Neutrophil (primary cell): ENCODE data around the gene MRNIP.

Source experiments
- H3K27ac ChIP-seq: fragments of 200-600 bp; sonication (generic); 2 replicates; pipeline ENCODE4 v1.5.1; 2016; ENCODE audit warnings: mild to moderate bottlenecking, moderate library complexity
- H3K27me3 ChIP-seq: fragments of 200-600 bp; sonication (generic); 2 replicates; pipeline ENCODE4 v1.6.0; 2016; ENCODE audit warnings: mild to moderate bottlenecking
- H3K36me3 ChIP-seq: fragments of 200-600 bp; sonication (generic); 2 replicates; pipeline ENCODE4 v1.5.1; 2017
- H3K4me1 ChIP-seq, 2 experiments: fragments of 200-600 bp in 1 of 2; sonication (generic) in 1 of 2; 1 replicate in 1 of 2; 2 replicates in 1 of 2; pipeline versions ENCODE4 v1.5.1 to v1.6.1; 2013 to 2016; ENCODE audit warnings: low read depth in 1 of 2, low read length in 1 of 2, mild to moderate bottlenecking in 1 of 2, moderate library complexity in 1 of 2; ENCODE audit not compliant: control insufficient read depth in 1 of 2, insufficient read depth in 1 of 2
- H3K4me3 ChIP-seq, 2 experiments: fragments of 200-600 bp in 1 of 2; sonication (generic) in 1 of 2; 1 replicate in 1 of 2; 2 replicates in 1 of 2; pipeline ENCODE4 v1.5.1; 2013 to 2016; ENCODE audit warnings: low read depth in 1 of 2, low read length in 1 of 2, mild to moderate bottlenecking in 1 of 2, moderate library complexity in 1 of 2
- H3K9me3 ChIP-seq: fragments of 200-600 bp; sonication (generic); 2 replicates; pipeline ENCODE4 v1.5.1; 2016
- TF ChIP-seq, protein P1 (sequence below): fragments of 200-600 bp; sonication (generic); IDR thresholded peaks from 2 replicates; pipeline ENCODE4 v1.5.1; 2016; ENCODE audit warnings: antibody characterized with exemption

The MRNIP gene, protein sequence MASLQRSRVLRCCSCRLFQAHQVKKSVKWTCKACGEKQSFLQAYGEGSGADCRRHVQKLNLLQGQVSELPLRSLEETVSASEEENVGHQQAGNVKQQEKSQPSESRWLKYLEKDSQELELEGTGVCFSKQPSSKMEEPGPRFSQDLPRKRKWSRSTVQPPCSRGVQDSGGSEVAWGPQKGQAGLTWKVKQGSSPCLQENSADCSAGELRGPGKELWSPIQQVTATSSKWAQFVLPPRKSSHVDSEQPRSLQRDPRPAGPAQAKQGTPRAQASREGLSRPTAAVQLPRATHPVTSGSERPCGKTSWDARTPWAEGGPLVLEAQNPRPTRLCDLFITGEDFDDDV

DNA sequence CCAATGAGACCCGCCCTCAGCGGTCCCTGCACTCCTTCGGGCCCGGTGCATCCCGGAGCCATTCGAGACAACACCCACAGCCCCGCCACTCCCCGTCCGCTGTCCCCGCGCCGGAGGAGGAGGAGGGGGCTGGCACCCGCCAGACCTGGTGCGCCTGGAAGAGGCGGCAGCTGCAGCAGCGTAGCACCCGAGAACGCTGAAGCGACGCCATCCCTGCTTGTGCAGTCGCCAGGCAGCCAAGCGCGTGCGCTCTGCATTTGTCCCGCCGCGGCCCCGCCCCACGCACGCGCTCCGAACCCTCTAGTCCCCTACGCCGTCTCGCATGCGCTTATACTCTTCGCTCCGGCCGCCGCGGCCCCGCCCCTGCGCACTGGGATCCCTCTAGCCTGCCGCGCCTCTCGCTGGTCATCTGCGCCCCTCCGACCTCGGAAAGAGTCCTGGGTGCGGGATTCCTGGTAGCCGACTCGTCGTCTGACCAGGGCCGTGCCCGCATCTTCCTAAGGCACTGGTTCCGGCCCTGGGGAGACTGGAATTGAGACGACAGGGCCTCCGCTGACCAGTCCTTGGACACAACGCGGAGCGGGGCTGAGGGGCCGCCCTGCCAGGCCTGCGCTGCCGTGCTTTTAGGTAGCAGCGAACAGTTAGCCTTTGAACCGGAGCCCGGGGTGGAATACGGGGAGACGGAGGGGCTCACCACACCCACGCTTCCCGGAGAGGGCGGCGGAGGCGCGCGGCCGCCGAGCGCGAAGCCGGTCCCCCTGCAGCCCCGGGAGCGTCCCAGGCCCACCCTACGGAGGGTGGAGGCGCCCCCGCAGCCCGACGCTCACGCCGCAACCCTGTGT, at the start of gene MRNIP:
Gene MRNIP (minus strand): TSS at position 232 of the 842 bp plus-strand sequence. CDS start 21 bp downstream, at position 211.
- Histone ChIP-seq H3K4me1 (peaks cover 10 to 16% of the 10 kb centered on the region in 2 experiments), H3K27me3 (peaks cover 4% of the 10 kb centered on the region), H3K27ac (peak within 1 kb of the TSS; percentile 66), H3K9me3 (no peaks in the 10 kb centered on the region), H3K4me3 (peak within 1 kb of the TSS; percentile 86 to 92), H3K36me3 (peaks cover 16% of the 10 kb centered on the region)
- TF ChIP-seq, protein P1, sequence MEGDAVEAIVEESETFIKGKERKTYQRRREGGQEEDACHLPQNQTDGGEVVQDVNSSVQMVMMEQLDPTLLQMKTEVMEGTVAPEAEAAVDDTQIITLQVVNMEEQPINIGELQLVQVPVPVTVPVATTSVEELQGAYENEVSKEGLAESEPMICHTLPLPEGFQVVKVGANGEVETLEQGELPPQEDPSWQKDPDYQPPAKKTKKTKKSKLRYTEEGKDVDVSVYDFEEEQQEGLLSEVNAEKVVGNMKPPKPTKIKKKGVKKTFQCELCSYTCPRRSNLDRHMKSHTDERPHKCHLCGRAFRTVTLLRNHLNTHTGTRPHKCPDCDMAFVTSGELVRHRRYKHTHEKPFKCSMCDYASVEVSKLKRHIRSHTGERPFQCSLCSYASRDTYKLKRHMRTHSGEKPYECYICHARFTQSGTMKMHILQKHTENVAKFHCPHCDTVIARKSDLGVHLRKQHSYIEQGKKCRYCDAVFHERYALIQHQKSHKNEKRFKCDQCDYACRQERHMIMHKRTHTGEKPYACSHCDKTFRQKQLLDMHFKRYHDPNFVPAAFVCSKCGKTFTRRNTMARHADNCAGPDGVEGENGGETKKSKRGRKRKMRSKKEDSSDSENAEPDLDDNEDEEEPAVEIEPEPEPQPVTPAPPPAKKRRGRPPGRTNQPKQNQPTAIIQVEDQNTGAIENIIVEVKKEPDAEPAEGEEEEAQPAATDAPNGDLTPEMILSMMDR = no peak

DNA sequence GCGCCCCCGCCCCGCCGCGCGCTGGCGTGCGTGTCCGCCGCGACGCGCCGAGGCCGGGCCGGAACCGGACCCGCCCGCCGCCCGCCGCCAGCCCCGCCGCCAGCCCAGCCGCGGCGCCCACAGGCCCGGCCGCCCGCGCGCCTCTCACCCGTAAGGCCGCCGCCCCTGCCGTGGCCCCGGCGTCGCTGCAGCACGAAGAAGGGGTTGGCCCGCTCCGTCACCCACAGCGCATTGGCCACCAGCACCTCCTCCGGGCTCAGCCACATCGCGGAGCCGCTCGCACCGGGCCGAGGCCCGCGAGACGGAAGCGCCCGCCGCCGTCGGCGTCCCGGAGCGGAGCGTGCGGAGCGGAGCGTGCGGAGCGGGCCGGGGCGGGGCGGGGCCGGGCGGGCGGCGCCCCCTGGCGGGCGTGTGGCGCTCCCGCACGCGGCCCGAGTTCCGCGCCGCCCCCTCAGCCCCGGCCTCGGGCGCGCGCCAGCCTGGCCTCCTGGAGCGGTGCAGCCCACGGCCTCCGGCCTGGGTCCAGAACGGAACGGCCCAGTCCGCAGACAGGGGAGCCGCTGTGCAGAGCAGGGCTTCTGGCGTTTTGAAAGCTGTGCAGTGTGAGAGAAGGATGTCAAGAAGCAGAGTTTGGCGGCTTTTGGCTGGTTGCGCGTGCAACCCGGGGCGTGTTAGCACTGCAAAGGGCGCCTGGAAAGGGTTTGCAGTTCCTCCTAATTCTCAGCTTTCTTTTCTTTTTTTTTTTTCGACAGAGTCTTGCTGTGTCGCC, 49.1 kb upstream of the MRNIP start, which contains the start of gene TBC1D9B:
Gene TBC1D9B (minus strand): TSS at position 342 of the 769 bp plus-strand sequence. CDS start 76 bp downstream, at position 266.
- H3K27ac ChIP-seq = peak within 1 kb of the TSS; percentile 62
- H3K4me3 ChIP-seq = peak within 1 kb of the TSS; percentile 58 to 62
- H3K9me3 ChIP-seq = no peaks in the 10 kb centered on the region
- peaks cover 21 to 22% of the 10 kb centered on the region in 2 experiments for H3K4me1 ChIP-seq
- H3K27me3 ChIP-seq = no peaks in the 10 kb centered on the region
- H3K36me3 ChIP-seq = peaks cover 17% of the 10 kb centered on the region
- TF ChIP-seq, protein P1 = peak; percentile 79

DNA sequence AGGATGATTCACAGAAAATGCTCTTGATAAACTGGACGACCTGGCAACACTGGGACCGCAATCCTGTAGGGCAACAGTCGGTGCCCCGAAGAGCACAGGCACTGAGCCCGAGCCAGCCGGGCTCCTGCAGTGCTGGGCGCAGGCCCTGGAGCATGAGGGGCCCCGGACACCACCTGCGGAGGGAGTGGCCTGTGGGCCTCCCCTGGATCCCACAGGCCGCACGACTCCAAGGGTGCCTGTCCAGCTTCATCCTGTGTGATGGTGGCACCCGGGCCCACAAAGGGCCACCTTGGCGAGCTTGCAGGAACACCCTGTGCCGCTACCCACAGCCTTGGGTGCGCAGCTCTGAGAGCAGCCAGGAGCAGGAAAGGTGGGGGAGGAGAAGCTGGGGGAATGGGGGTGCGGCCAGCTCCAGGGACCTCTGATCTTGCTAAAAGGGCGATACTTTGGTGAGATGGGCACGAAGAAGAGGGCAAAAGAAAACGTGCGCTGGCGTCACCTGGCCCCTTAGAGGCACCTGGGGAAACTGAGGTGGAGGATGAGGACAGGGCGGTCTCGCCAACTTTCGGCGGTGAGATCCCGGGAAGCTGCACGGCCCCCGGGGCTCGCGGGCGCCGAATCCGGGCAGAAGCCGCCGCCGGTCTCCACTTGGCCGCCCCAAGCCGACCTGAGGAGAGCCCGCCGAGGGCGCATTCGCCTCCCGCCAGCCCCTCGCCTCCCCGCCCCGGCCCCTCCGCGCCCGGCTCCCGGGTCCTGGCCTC, 48.4 kb upstream of the MRNIP start:
- Histone ChIP-seq H3K27ac (peak overlapping the region; percentile 13), H3K27me3 (no peaks in the 10 kb centered on the region)

DNA sequence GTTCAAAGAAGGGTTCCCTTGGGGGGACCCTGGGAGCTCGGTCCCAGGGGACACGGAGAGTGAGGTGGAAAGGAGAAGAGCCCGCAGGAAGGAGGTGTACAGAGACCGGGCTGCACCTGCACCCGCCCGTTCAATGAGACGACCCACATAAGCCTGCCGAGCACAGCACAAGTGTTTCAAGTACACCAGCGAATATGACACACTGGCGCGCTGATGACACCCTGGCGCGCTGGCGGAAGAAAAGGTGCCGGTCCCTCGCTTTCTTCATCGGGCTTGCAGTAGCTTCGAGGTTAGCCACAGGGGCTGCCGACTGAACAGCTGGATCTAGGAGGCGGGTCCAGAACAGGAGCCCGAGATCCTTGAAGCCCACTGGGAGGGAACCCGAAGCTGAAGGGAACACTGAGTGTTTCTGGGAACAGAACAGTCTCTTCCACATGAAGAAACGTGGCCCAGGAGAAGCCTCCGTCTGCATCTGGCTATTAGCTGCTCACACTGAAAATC, 47.7 kb upstream of the MRNIP start:
- no peak overlapping the region for H3K27ac ChIP-seq
- no peak overlapping the region for H3K4me3 ChIP-seq
- no peaks in the 10 kb centered on the region for H3K27me3 ChIP-seq

More for the DNA sequence above, 48.4 kb upstream of the MRNIP start:
- H3K36me3 ChIP-seq = peaks cover 24% of the 10 kb centered on the region
- peak overlapping the region; percentile 58 to 62 for H3K4me3 ChIP-seq
- peaks cover 21 to 22% of the 10 kb centered on the region in 2 experiments for H3K4me1 ChIP-seq
- no peaks in the 10 kb centered on the region for H3K9me3 ChIP-seq
- TF ChIP-seq, protein P1 = no peak

More for the DNA sequence above, 47.7 kb upstream of the MRNIP start:
- Histone ChIP-seq H3K4me1 (peaks cover 21 to 22% of the 10 kb centered on the region in 2 experiments), H3K9me3 (no peaks in the 10 kb centered on the region), H3K36me3 (peaks cover 26% of the 10 kb centered on the region)
- TF ChIP-seq, protein P1 = no peak
